HCT116 (cell line): ENCODE measurements around the gene DTD1. TPM values are rescaled to one million over a fixed set of nuclear protein-coding genes. Genes with fewer than 3 reads are reported as not detected.

Experiments
- ATAC-seq: fragments of 200-7000 bp; cut with Tn5 transposase; 2 replicates; pipeline ENCODE4 v1.9.1; 2020; ENCODE audit warnings: mild to moderate bottlenecking, moderate library complexity
- BruUV-seq: library from RNA; stranded (reverse); fragments of 400-500 nt; replicated peaks from 2 replicates; lab custom pipeline; 2021; lab: Mats Ljungman, UMichigan
- CTCF ChIA-PET: fragments of 300-600 bp; sonication (Branson Sonifier 250); formaldehyde crosslinking; loops from one replicate; lab custom pipeline; 2021; ENCODE audit warnings: antibody characterized with exemption; lab: Charles Lee
- POLR2A ChIA-PET: fragments of 300-600, 350-600 bp; sonication (Branson Sonifier 250); formaldehyde crosslinking; loops from one replicate; lab custom pipeline; 2021; ENCODE audit warnings: antibody characterized with exemption; lab: Charles Lee
- RAD21 ChIA-PET, 2 experiments: fragments of 300-600 bp; sonication (Branson Sonifier 250); formaldehyde crosslinking; loops; one replicate each; lab custom pipeline; 2023; ENCODE audit warnings: low total read pairs in 2 of 2; ENCODE audit not compliant: uncharacterized antibody in 2 of 2, unreplicated experiment in 2 of 2, low non-redundant PET in 1 of 2; lab: Charles Lee
- DNase-seq: peaks from one replicate; pipeline ENCODE4 v3.0.0-alpha.2; 2010; ENCODE audit warnings: low read depth, low spot score
- H2AFZ ChIP-seq: fragments of 200-600 bp; shearing (Covaris generic), sonication (generic); 2 replicates; pipeline ENCODE4 v1.6.1; 2017; ENCODE audit warnings: low read depth, mixed run types, mixed read lengths, antibody characterized with exemption, low read length; ENCODE audit not compliant: poor library complexity, severe bottlenecking
- H3K27ac ChIP-seq: 2 replicates; pipeline ENCODE4 v1.5.1; 2012; ENCODE audit warnings: low read depth, low read length
- H3K27me3 ChIP-seq: fragments of 200-600 bp; sonication (generic); 2 replicates; pipeline ENCODE4 v1.6.1; 2016; ENCODE audit warnings: mixed run types, low read length, mixed read lengths; ENCODE audit not compliant: insufficient read depth
- H3K36me3 ChIP-seq, 2 experiments: fragments of 200-500 bp in 1 of 2; fragments of 200-600 bp in 1 of 2; sonication (Bioruptor generic) in 1 of 2; sonication (generic) in 1 of 2; 2 replicates each; pipeline versions ENCODE4 v1.5.1 to v1.6.1; 2014 to 2016; ENCODE audit warnings: low read length in 2 of 2, inconsistent platforms in 1 of 2, mixed read lengths in 1 of 2, mixed run types in 1 of 2; ENCODE audit not compliant: insufficient read depth in 2 of 2, control insufficient read depth in 1 of 2
- H3K4me1 ChIP-seq, 2 experiments: fragments of 200-600 bp in 1 of 2; sonication (generic) in 1 of 2; 2 replicates each; pipeline versions ENCODE4 v1.5.1 to v1.6.1; 2012 to 2017; ENCODE audit warnings: low read length in 2 of 2, inconsistent platforms in 1 of 2, mild to moderate bottlenecking in 1 of 2, mixed read lengths in 1 of 2, mixed run types in 1 of 2, moderate library complexity in 1 of 2; ENCODE audit not compliant: insufficient read depth in 2 of 2, control insufficient read depth in 1 of 2
- H3K4me2 ChIP-seq: fragments of 200-600 bp; sonication (generic); 2 replicates; pipeline ENCODE4 v1.6.1; 2017; ENCODE audit warnings: mixed run types, low read length, mixed read lengths
- H3K4me3 ChIP-seq, 2 experiments: fragments of 200-600 bp in 1 of 2; sonication (generic) in 1 of 2; replicated peaks in 1 of 2; 2 replicates each; pipeline ENCODE4 v1.5.1; 2011 to 2016; ENCODE audit warnings: low read length in 2 of 2, control low read depth in 1 of 2, low read depth in 1 of 2, mild to moderate bottlenecking in 1 of 2, mixed read lengths in 1 of 2, mixed run types in 1 of 2
- H3K79me2 ChIP-seq: fragments of 200-600 bp; sonication (generic); 2 replicates; pipeline ENCODE4 v1.6.1; 2017; ENCODE audit warnings: mild to moderate bottlenecking, mixed run types, low read length, moderate library complexity, mixed read lengths; ENCODE audit not compliant: insufficient read depth
- H3K9ac ChIP-seq: fragments of 200-600 bp; sonication (generic); 2 replicates; pipeline ENCODE4 v1.6.1; 2016; ENCODE audit warnings: low read length, mixed read lengths
- H3K9me2 ChIP-seq: fragments of 200-600 bp; sonication (generic), shearing (Covaris generic); 2 replicates; pipeline ENCODE4 v1.6.1; 2017; ENCODE audit warnings: mixed run types, mild to moderate bottlenecking, moderate library complexity; ENCODE audit not compliant: insufficient read depth
- H3K9me3 ChIP-seq, 2 experiments: fragments of 200-500 bp in 1 of 2; fragments of 200-600 bp in 1 of 2; sonication (Bioruptor generic) in 1 of 2; sonication (generic) in 1 of 2; 2 replicates each; pipeline ENCODE4 v1.6.1; 2014 to 2017; ENCODE audit warnings: low read length in 2 of 2, mixed read lengths in 2 of 2, inconsistent platforms in 1 of 2, low read depth in 1 of 2, mild to moderate bottlenecking in 1 of 2, mixed run types in 1 of 2, moderate library complexity in 1 of 2; ENCODE audit not compliant: control insufficient read depth in 1 of 2, insufficient read depth in 1 of 2
- H4K20me1 ChIP-seq: fragments of 200-600 bp; sonication (generic), shearing (Covaris generic); 2 replicates; pipeline ENCODE4 v1.6.1; 2017; ENCODE audit warnings: mixed run types, mild to moderate bottlenecking, moderate library complexity; ENCODE audit not compliant: insufficient read depth
- CBX3 ChIP-seq: IDR thresholded peaks from 2 replicates; pipeline ENCODE4 v1.6.1; 2012; ENCODE audit warnings: low read depth
- CEBPB ChIP-seq: IDR thresholded peaks from 2 replicates; pipeline ENCODE4 v1.6.1; 2012; ENCODE audit warnings: low read depth
- CTCF ChIP-seq, 3 experiments: fragments of 200-600 bp in 1 of 3; sonication (generic) in 1 of 3; IDR thresholded peaks in 2 of 3; conservative IDR thresholded peaks in 1 of 3; 2 replicates each; pipeline ENCODE4 v1.5.1; 2012 to 2017; ENCODE audit warnings: low read depth in 2 of 3, low read length in 2 of 3, antibody characterized with exemption in 1 of 3, borderline replicate concordance in 1 of 3, control low read depth in 1 of 3, mild to moderate bottlenecking in 1 of 3, mixed read lengths in 1 of 3, mixed run types in 1 of 3, moderate library complexity in 1 of 3; ENCODE audit not compliant: insufficient read depth in 1 of 3
- ELF1 ChIP-seq: IDR thresholded peaks from 2 replicates; pipeline ENCODE4 v1.6.1; 2012; ENCODE audit warnings: low read depth, borderline replicate concordance
- EZH2phosphoT487 ChIP-seq: fragments of 200-600 bp; IDR thresholded peaks from 2 replicates; pipeline ENCODE4 v1.6.1; 2018; ENCODE audit warnings: antibody characterized with exemption, borderline replicate concordance
- FOSL1 ChIP-seq: IDR thresholded peaks from 2 replicates; pipeline ENCODE4 v1.6.1; 2012; ENCODE audit warnings: low read depth
- JUND ChIP-seq: IDR thresholded peaks from 2 replicates; pipeline ENCODE4 v1.6.1; 2012
- MAX ChIP-seq: IDR thresholded peaks from 2 replicates; pipeline ENCODE4 v1.6.1; 2012
- RAD21 ChIP-seq: IDR thresholded peaks from 2 replicates; pipeline ENCODE4 v1.6.1; 2012; ENCODE audit warnings: low read depth, mild to moderate bottlenecking
- SIN3A ChIP-seq: IDR thresholded peaks from 2 replicates; pipeline ENCODE4 v1.6.1; 2012; ENCODE audit warnings: low read depth
- SP1 ChIP-seq: IDR thresholded peaks from 2 replicates; pipeline ENCODE4 v1.6.1; 2012; ENCODE audit warnings: low read depth
- SRF ChIP-seq: IDR thresholded peaks from 2 replicates; pipeline ENCODE4 v1.6.1; 2012; ENCODE audit warnings: low read depth
- YY1 ChIP-seq: IDR thresholded peaks from 2 replicates; pipeline ENCODE4 v1.6.1; 2011; ENCODE audit warnings: low read length, low read depth, moderate library complexity, mild to moderate bottlenecking; ENCODE audit not compliant: insufficient replicate concordance; ENCODE audit errors: extremely low read depth
- ZFX ChIP-seq: fragments of 450-650 bp; IDR thresholded peaks from 2 replicates; pipeline ENCODE4 v1.6.1; 2017
- ZNF274 ChIP-seq: fragments of 200-500 bp; sonication (Bioruptor generic); IDR thresholded peaks from 2 replicates; pipeline ENCODE4 v1.6.1; 2014; ENCODE audit warnings: mild to moderate bottlenecking, low read depth, low read length, inconsistent platforms
- intact Hi-C: fragments of 100-400 bp; cut with micrococcal nuclease; formaldehyde crosslinking; loops from 2 replicates; pipeline ENCODE4 v1.10.0; 2022
- total RNA-seq: library from RNA; stranded (reverse); gene quantifications from one replicate; pipeline ENCODE4 v1.2.1, GENCODE V29; 2021; ENCODE audit not compliant: unreplicated experiment
- TF ChIP-seq, protein P1 (sequence below): IDR thresholded peaks from 2 replicates; pipeline ENCODE4 v1.6.1; 2012; ENCODE audit warnings: low read depth

The DTD1 gene
- total RNA-seq, 1 experiment from 2014 or later: 54.5 TPM

DNA sequence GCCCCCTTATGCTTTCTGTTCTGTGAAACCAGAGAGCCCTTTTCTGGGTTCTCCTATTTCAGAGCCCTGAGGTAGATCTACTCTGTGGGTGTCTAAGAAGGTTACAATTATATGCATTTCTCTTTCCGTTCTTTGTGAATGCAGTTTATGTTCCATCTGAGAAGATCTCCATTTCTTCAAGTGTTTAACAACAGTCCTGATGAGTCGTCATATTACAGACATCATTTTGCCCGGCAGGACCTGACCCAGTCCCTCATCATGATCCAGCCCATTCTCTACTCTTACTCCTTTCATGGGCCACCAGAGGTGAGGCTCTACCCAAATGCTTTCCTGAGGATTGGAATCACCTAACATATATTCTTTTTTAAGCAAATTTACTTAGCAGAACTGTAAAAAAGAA lies 39.4 kb upstream of the DTD1 start:
- Histone ChIP-seq H3K4me3 (no peak overlapping the region), H3K9ac (no peak overlapping the region), H3K36me3 (peaks cover 30 to 36% of the 10 kb centered on the region in 2 experiments), H4K20me1 (no peaks in the 10 kb centered on the region), H3K4me2 (no peak overlapping the region), H3K9me3 (no peaks in the 10 kb centered on the region), H3K27ac (no peak overlapping the region), H3K9me2 (no peaks in the 10 kb centered on the region), H2AFZ (no peak overlapping the region), H3K27me3 (no peaks in the 10 kb centered on the region), H3K4me1 (peaks cover 0 to 12% of the 10 kb centered on the region in 2 experiments; a peak in 2 of 4 replicates), H3K79me2 (no peaks in the 10 kb centered on the region)
- TF ChIP-seq CTCF (IDR thresholded peaks at IDR 0.05 in 2 of 3, conservative IDR thresholded peaks at IDR 0.05 in 1 of 3; ENCODE audit: borderline replicate concordance in 1 of 3, insufficient read depth in 1 of 3, low read depth in 2 of 3, low read length in 2 of 3): no peak
- TF ChIP-seq ZNF274: no peak
- no peak for TF ChIP-seq FOSL1
- TF ChIP-seq EZH2phosphoT487: no peak
- no peak for TF ChIP-seq RAD21
- no peak for TF ChIP-seq SRF
- TF ChIP-seq SIN3A: no peak
- TF ChIP-seq ZFX: no peak
- no peak for TF ChIP-seq MAX
- TF ChIP-seq, protein P1, sequence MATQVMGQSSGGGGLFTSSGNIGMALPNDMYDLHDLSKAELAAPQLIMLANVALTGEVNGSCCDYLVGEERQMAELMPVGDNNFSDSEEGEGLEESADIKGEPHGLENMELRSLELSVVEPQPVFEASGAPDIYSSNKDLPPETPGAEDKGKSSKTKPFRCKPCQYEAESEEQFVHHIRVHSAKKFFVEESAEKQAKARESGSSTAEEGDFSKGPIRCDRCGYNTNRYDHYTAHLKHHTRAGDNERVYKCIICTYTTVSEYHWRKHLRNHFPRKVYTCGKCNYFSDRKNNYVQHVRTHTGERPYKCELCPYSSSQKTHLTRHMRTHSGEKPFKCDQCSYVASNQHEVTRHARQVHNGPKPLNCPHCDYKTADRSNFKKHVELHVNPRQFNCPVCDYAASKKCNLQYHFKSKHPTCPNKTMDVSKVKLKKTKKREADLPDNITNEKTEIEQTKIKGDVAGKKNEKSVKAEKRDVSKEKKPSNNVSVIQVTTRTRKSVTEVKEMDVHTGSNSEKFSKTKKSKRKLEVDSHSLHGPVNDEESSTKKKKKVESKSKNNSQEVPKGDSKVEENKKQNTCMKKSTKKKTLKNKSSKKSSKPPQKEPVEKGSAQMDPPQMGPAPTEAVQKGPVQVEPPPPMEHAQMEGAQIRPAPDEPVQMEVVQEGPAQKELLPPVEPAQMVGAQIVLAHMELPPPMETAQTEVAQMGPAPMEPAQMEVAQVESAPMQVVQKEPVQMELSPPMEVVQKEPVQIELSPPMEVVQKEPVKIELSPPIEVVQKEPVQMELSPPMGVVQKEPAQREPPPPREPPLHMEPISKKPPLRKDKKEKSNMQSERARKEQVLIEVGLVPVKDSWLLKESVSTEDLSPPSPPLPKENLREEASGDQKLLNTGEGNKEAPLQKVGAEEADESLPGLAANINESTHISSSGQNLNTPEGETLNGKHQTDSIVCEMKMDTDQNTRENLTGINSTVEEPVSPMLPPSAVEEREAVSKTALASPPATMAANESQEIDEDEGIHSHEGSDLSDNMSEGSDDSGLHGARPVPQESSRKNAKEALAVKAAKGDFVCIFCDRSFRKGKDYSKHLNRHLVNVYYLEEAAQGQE: no peak
- TF ChIP-seq CEBPB: no peak
- TF ChIP-seq SP1: no peak
- TF ChIP-seq JUND: no peak
- no peak for TF ChIP-seq ELF1
- TF ChIP-seq YY1: no peak
- TF ChIP-seq CBX3: no peak
- intact Hi-C loops: no loop called here
- CTCF ChIA-PET: no interaction called here
- DNase-seq (no peak), ATAC-seq (no peak)
- RAD21 ChIA-PET: no interaction called here
- BruUV-seq: no TSS peak
- POLR2A ChIA-PET: no interaction called here
